Measurements from ENCODE around the gene LARGE1. TPM values are rescaled to one million over a fixed set of nuclear protein-coding genes. Genes with fewer than 3 reads are reported as not detected.

The LARGE1 gene
- polyA plus RNA-seq, 3 donors, result 0.05 to 0.13 TPM; not detected in 1

DNA sequence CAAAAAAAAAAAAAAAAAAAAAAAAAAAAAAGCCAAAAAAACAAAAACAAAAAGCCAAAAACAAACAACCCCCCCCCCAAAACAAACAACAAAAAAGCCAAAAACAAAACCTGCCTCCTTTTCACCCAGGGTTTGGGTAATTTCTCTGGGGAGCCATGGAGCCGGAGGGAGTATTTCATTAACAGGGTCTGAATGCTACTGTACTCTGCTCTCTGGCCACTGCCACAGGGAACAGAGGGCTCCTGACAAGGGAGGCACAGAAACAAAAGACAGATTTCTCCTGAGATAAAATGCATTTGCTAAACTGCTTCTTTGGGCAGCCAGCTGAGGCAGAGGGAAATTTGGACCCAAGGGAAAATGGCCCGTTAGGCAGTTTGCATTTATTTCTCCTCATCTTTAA lies 596.0 kb downstream of the LARGE1 start:
- intact Hi-C loops (cut with micrococcal nuclease), result no loop called here
- no peak overlapping the region for H3K27ac Mint-ChIP-seq
- no peaks in the 10 kb centered on the region for H3K4me1 Mint-ChIP-seq
- 100% methylated on average over 2 of the region's 2 CpGs for WGBS (ENCODE audit: insufficient coverage)
- Histone ChIP-seq H3K4me3 (replicated peaks in 1 of 3; ENCODE audit: low read depth in 2 of 3, low read length in 3 of 3) (no peak overlapping the region), H3K4me2 (replicated peaks; ENCODE audit: extremely low read depth, low read length, poor library complexity, severe bottlenecking) (no peak overlapping the region), H2AFZ (ENCODE audit: insufficient read depth, low read depth, low read length, poor library complexity, severe bottlenecking) (no peak overlapping the region), H3K36me3 (replicated peaks in 1 of 2; ENCODE audit: control insufficient read depth in 1 of 2, insufficient read depth in 2 of 2, low read length in 2 of 2) (no peaks in the 10 kb centered on the region), H3K27me3 (ENCODE audit: control insufficient read depth in 2 of 2, insufficient read depth in 2 of 2, low read length in 2 of 2) (no peaks in the 10 kb centered on the region), H3K27ac (ENCODE audit: low read depth in 1 of 2, low read length in 2 of 2) (no peak overlapping the region), H3K9me3 (replicated peaks in 1 of 2; ENCODE audit: control insufficient read depth in 1 of 2, insufficient read depth in 1 of 2, low read length in 2 of 2) (no peaks in the 10 kb centered on the region), H3K79me2 (ENCODE audit: insufficient read depth, low read length) (no peaks in the 10 kb centered on the region), H3K9ac (ENCODE audit: insufficient read depth, low read length, poor library complexity, severe bottlenecking) (no peak overlapping the region), H3K4me1 (ENCODE audit: control insufficient read depth in 1 of 2, insufficient read depth in 2 of 2, low read length in 2 of 2) (no peaks in the 10 kb centered on the region), H4K20me1 (ENCODE audit: insufficient read depth, low read length) (no peaks in the 10 kb centered on the region)
- no peak for DNase-seq
- peaks cover 0 to 4% (median 0%) of the 10 kb centered on the region in 7 donors for H3K9me3 Mint-ChIP-seq
- H3K36me3 Mint-ChIP-seq, result no peaks in the 10 kb centered on the region
- H3K4me3 Mint-ChIP-seq, result no peak overlapping the region
- TF ChIP-seq, protein P1, sequence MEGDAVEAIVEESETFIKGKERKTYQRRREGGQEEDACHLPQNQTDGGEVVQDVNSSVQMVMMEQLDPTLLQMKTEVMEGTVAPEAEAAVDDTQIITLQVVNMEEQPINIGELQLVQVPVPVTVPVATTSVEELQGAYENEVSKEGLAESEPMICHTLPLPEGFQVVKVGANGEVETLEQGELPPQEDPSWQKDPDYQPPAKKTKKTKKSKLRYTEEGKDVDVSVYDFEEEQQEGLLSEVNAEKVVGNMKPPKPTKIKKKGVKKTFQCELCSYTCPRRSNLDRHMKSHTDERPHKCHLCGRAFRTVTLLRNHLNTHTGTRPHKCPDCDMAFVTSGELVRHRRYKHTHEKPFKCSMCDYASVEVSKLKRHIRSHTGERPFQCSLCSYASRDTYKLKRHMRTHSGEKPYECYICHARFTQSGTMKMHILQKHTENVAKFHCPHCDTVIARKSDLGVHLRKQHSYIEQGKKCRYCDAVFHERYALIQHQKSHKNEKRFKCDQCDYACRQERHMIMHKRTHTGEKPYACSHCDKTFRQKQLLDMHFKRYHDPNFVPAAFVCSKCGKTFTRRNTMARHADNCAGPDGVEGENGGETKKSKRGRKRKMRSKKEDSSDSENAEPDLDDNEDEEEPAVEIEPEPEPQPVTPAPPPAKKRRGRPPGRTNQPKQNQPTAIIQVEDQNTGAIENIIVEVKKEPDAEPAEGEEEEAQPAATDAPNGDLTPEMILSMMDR (IDR thresholded peaks at IDR 0.05), result no peak
- H3K27me3 Mint-ChIP-seq (ENCODE audit: low read depth in 3 of 3), result no peaks in the 10 kb centered on the region

DNA sequence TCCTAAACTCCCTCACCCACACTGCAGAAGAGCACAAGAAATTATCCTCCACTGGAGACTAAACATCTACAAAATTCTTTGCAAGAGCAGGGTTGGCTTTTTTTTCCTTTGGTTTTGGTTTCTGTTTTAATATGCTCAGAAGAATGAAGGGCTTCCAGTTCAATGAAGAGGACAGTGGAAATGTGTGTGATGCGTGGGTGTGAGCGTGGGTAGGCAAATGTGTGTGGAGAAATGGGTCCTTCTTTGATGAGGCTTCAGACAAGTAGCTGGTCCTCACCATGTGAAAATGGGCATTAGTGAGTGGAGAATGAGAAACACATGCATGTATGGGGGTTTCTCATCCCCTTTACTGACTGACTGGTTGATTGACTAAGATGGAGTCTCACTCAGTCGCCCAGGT lies 598.8 kb downstream of the LARGE1 start:
- Histone ChIP-seq H3K4me2 (replicated peaks; ENCODE audit: extremely low read depth, low read length, poor library complexity, severe bottlenecking) (no peak overlapping the region), H3K4me1 (ENCODE audit: control insufficient read depth in 1 of 2, insufficient read depth in 2 of 2, low read length in 2 of 2) (no peaks in the 10 kb centered on the region), H3K4me3 (replicated peaks in 1 of 3; ENCODE audit: low read depth in 2 of 3, low read length in 3 of 3) (no peak overlapping the region), H2AFZ (ENCODE audit: insufficient read depth, low read depth, low read length, poor library complexity, severe bottlenecking) (no peak overlapping the region), H3K79me2 (ENCODE audit: insufficient read depth, low read length) (no peaks in the 10 kb centered on the region), H3K27me3 (ENCODE audit: control insufficient read depth in 2 of 2, insufficient read depth in 2 of 2, low read length in 2 of 2) (no peaks in the 10 kb centered on the region), H3K9ac (ENCODE audit: insufficient read depth, low read length, poor library complexity, severe bottlenecking) (no peak overlapping the region), H3K36me3 (replicated peaks in 1 of 2; ENCODE audit: control insufficient read depth in 1 of 2, insufficient read depth in 2 of 2, low read length in 2 of 2) (no peaks in the 10 kb centered on the region), H3K9me3 (replicated peaks in 1 of 2; ENCODE audit: control insufficient read depth in 1 of 2, insufficient read depth in 1 of 2, low read length in 2 of 2) (no peaks in the 10 kb centered on the region), H4K20me1 (ENCODE audit: insufficient read depth, low read length) (no peaks in the 10 kb centered on the region), H3K27ac (ENCODE audit: low read depth in 1 of 2, low read length in 2 of 2) (no peak overlapping the region)
- Mint-ChIP-seq H3K27ac (no peak overlapping the region), H3K27me3 (ENCODE audit: low read depth in 3 of 3) (no peaks in the 10 kb centered on the region), H3K4me3 (no peak overlapping the region), H3K9me3 (peaks cover 0 to 7% (median 0%) of the 10 kb centered on the region in 7 donors), H3K4me1 (no peaks in the 10 kb centered on the region), H3K36me3 (no peaks in the 10 kb centered on the region)
- TF ChIP-seq, protein P1 (IDR thresholded peaks at IDR 0.05), result no peak
- 89% methylated on average over 2 of the region's 3 CpGs for WGBS (ENCODE audit: insufficient coverage)
- DNase-seq, result no peak
- intact Hi-C loops (cut with micrococcal nuclease), result no loop called here
